ENCODE data around the gene UBE2L5. TPM values are rescaled to one million over a fixed set of nuclear protein-coding genes. Genes with fewer than 3 reads are reported as not detected.

The UBE2L5 gene
- total and polyA plus RNA-seq, 2 of the 13 experiments (the other 11 are each of a cell fraction or from before 2014, with no cell fraction given), result 0.13 TPM; not detected in 1

- BruUV-seq (replicated peaks), result no TSS peak
- no peaks in the 10 kb centered on the region for H3K36me3 ChIP-seq (replicated peaks in 1 of 2; ENCODE audit: control insufficient read depth in 1 of 2, insufficient read depth in 2 of 2, low read length in 2 of 2)
- H3K27me3 ChIP-seq (ENCODE audit: control insufficient read depth in 1 of 2, insufficient read depth in 2 of 2, low read length in 2 of 2), result no peaks in the 10 kb centered on the region; a peak in 1 of 5 replicates
- ChIA-PET CTCF (ENCODE audit: low intra/inter-chr PET ratio, low total read pairs) (no interaction called here), POLR2A (no interaction called here)
- H2AFZ ChIP-seq (ENCODE audit: low read length), result no peak overlapping the region
- no peak overlapping the region for H3K9ac ChIP-seq (ENCODE audit: insufficient read depth, low read depth, low read length)
- intact Hi-C loops (cut with micrococcal nuclease; ENCODE audit: unreplicated experiment), result no loop called here
- TF ChIP-seq ZNF30 (CRISPR knock-in tag; IDR thresholded peaks at IDR 0.05) (no peak), PTBP1 (IDR thresholded peaks at IDR 0.05; ENCODE audit: low read depth, low read length, poor library complexity, severe bottlenecking) (no peak), ZNF280D (CRISPR knock-in tag; IDR thresholded peaks at IDR 0.05) (no peak), ZBTB7A (CRISPR knock-in tag; IDR thresholded peaks at IDR 0.05) (no peak), RFXANK (CRISPR knock-in tag; IDR thresholded peaks at IDR 0.05) (no peak), MIXL1 (CRISPR knock-in tag; IDR thresholded peaks at IDR 0.05) (no peak), HMGXB3 (CRISPR knock-in tag; IDR thresholded peaks at IDR 0.05; ENCODE audit: borderline replicate concordance) (no peak), EHMT2 (IDR thresholded peaks at IDR 0.05; ENCODE audit: borderline replicate concordance, low read depth, low read length) (no peak), SSRP1 (CRISPR knock-in tag; IDR thresholded peaks at IDR 0.05) (no peak), ZNF431 (CRISPR knock-in tag; IDR thresholded peaks at IDR 0.05; ENCODE audit: borderline replicate concordance, low read depth) (no peak), SRSF9 (IDR thresholded peaks at IDR 0.05; ENCODE audit: borderline replicate concordance, insufficient read depth, low read depth, low read length, poor library complexity, severe bottlenecking) (no peak), ELF4 (CRISPR knock-in tag; IDR thresholded peaks at IDR 0.05; ENCODE audit: borderline replicate concordance) (no peak), ATAD3A (CRISPR knock-in tag; IDR thresholded peaks at IDR 0.05) (no peak), TFDP1 (CRISPR knock-in tag; IDR thresholded peaks at IDR 0.05; ENCODE audit: borderline replicate concordance) (no peak), ZNF12 (CRISPR knock-in tag; IDR thresholded peaks at IDR 0.05) (no peak), FOXK1 (CRISPR knock-in tag; IDR thresholded peaks at IDR 0.05; ENCODE audit: borderline replicate concordance, low read depth) (no peak)
- no peaks in the 10 kb centered on the region for H3K9me3 ChIP-seq (ENCODE audit: low read length)
- in situ Hi-C loops (cut with HindIII; ENCODE audit: extremely low pct_ligation_motif_present, low pct_unique_long_range_greater_than_20kb), result no loop called here
- 3% methylated on average over 1 of the region's 1 CpG for WGBS (ENCODE audit: low lambda C conversion rate)
- ATAC-seq, result no peak
- no peaks in the 10 kb centered on the region for H4K20me1 ChIP-seq (ENCODE audit: insufficient read depth, low read length)
- H3K4me3 ChIP-seq (replicated peaks in 1 of 3; ENCODE audit: insufficient read depth in 1 of 3, low read depth in 2 of 3, low read length in 3 of 3), result no peak overlapping the region
- H3K4me1 ChIP-seq (ENCODE audit: insufficient read depth, low read length), result no peaks in the 10 kb centered on the region
- FAIRE-seq, result no peak
- no peak for DNase-seq (ENCODE audit: low spot score)
- H3K4me2 ChIP-seq (ENCODE audit: low read depth, low read length), result no peak overlapping the region
- no peaks in the 10 kb centered on the region for H3K79me2 ChIP-seq (ENCODE audit: insufficient read depth, low read length)
- H3K27ac ChIP-seq (ENCODE audit: extremely low read length, insufficient read depth, low read length), result no peak overlapping the region
Observed at GRCh38 chr13:30473675-30474074, 51.4 kb downstream of the UBE2L5 start.

Data from HepG2 (cell line).